ENCODE results near the gene MZT2B.
"Not testable (repeated sequence)": the region's sequence is repeated elsewhere in the genome, so short reads cannot be mapped to it uniquely, and the experiment has no call there.

Gene MZT2B

DNA sequence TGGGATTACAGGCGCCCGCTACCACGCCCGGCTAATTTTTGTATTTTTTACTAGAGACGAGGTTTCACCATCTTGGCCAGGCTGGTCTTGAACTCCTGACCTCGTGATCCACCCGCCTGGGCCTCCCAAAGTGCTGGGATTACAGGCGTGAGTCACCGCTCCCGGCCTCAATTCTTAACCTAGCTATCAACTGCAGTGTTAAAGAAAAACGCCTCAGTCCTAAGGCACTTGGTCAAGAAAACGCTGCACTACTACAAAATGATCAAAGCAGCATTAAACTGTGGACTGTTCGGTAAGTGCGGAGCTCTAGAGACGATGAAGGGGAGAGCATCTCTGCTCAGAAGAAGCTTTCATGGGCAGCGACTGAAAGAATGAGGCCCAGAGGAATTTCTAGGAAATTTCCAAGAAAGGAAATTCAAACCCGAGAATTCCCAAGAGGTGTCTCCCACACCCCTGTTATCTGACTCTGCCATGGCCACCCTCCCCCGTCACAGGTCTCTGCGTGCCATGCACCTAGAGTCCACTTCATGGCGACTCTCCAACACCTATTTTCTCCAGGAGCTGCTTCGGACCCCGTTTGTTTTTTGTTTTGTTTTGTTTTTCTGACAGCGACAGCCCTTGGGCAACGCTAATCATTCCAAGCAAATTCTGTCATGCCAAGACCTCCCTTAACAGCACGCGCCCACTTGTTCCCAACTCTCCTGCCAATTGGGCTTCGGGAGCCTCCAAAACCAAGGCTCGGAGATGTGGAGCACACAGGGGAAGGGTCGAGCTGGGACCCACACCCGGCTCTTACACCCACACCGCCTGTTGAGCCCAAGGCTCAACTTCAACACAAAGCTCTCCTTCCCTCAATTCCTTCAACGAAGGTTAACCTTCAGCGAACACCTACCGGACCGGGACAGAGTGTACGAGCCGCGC, 1.4 kb upstream of the MZT2B start:
- DNase-seq (ENCODE audit: low spot score), result not testable (repeated sequence)

DNA sequence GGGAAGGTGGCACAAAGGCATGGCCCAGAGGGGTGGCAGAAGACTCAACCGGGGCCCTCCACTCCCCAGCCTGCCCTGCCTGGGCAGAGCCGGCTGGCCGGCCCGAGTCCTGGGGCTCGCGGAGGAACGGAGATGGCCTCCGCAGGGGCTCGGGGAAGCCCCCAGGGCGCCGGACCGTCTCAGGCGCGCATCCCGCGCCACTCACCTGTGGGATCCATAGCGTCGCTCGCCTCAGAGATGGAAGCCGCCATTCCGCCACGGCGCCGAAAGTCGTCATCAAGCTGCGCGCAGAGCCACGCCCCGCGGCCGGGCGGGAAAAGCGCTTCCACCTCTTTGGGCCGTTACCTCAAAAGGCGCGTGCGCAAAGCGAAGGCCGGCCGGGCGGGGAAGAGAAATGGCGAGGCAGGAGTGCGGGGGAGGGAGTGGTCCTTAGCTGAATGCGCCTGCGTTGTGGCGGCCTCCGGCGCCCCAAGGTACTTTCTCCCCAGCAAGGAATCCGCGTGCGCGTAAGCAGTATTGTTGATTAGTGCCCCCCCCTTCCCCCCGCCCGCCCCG, 660 bp upstream of the MZT2B start, which contains the start of gene SMPD4:
SMPD4 (minus strand) TSS at position 278 of the 555 bp plus-strand sequence. CDS start 5,010 bp downstream, outside the sequence.
- DNase-seq (ENCODE audit: low spot score), result peak; percentile 92

DNA sequence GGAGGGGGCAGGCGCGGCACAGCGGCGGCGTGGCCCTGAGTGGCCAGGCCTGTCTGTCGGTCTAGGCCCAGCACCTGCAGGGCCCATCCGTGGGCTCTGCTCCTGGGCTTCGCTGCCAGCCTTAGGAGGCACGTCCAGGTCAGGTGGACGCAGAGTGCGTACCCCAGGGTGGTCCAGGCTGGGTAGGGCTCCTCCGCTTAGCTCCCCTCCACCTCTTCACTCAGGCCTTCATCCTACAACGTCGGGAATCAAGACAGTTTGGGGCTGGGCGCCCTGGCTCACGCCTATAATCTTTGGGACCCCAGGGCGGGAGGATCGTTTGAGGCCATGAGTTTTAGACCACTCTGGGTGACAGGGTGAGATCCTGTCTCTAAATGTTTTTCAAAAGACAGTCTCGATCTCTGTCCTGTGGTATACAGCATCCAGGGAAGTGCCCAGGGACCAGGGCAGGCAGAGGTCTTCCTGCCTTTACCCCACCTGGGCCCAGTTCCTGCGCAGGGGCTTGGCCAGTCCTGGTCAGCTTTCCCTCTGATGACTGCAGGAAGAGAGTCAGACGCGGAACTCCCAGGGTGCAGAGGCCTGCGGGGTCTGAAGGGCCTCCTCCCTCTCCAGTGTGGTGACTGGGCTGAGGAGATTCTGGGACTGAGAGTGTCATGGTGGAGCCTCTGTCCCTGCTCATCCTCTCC, 907 bp downstream of the MZT2B start:
- DNase-seq (ENCODE audit: low spot score), result not testable (repeated sequence)

DNA sequence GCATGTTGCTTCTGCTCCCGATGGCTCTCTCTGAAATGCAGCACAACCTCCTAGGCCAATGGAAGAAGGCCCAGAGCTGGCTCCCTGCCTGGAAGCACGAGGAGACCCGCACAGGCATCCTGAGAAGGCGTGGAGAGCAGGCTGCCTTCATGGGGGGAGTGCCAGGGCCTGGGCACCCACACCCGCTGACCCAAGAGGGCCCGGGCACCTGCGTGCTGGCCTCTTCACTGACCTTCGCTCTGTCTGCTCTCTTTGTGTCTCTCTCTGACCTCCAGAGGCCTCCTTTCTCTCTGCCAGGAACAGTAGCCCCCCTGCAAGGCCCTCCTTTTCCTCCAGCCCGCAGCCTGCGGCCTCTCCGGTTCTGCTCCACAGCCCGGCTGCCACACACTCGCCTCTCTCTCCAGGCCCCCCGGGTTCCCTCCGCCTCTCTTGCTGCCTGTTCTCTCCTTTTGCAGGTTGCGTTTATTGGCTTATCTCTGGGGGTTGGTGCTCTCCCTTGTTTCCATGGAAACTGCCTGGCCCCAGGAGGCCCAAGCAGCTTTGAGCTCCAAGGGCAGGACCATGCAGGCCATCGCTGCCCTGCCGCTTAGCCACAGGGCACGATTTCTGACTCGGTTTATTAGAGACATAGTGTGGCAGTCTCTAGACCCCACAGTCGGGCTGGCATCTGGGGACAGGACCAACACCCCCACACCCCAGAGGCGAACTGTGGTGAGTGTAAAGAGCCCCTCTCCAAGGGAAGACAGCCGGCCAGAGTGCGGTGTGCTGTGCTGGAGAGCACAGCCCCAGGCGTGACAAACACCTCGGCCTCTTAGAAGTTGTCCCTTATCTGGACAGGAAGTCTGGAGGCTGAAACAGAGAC, 1.7 kb downstream of the MZT2B start:
- no peak for DNase-seq (ENCODE audit: low spot score)

DNA sequence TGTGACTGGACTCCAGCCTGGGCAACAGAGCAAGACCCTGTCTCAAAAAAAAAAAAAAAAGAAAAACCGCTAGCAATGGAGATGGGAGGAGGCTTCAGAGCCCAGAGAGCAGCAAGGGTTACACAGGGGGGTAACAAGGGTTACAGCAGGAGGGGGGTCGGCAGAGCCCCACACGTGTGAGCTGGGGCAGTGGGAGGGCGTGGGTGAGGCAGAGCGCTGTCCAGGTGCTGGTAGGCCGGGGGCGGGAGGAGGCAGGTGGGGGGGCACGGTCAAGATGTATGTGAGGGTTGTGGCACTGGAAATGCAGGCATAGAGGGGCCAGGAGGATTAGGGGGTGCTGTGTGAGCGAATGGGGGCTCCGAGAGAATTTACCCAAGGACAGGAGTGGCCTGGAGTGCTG, 3.4 kb downstream of the MZT2B start:
- DNase-seq (ENCODE audit: low spot score), result no peak

DNA sequence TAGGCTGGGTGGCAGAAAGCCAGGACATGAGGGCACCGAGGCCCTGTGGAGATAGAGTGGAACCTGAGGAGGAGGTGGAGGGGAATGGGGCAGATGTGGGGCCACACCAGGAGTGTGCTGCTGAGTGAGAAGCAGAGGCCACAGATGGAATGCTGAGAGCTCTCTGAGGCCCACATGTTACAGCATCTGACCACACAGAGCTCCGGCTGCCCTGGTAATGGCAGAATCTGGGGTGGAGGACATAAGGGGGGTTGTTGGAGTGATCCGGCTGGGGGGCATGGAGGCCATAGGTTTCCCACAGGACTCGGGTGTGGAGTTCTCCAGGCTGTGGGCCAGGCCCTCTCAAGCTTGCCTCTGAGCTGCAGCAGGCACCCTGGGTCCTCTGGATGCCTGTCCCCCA, 3.8 kb downstream of the MZT2B start:
- DNase-seq (ENCODE audit: low spot score), result no peak

DNA sequence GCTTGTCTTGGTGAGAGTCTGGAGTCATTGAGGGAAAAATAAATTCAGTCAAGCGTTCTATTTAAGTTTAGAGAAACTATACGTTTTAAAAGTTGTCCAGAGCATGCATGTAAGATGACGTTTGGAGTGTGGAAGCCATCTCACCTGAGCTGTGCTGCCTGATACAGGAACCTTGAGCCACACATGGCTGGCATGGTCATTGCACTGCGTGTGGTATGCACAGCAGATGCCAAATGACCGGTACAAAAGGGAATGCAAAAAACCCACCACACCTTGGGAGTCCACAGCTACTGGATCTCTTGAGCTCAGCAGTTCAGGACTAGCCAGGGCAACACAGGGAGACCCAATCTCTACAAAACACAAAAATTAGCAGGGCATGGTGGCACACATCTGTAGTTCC, 4.3 kb downstream of the MZT2B start:
- no peak for DNase-seq (ENCODE audit: low spot score)

DNA sequence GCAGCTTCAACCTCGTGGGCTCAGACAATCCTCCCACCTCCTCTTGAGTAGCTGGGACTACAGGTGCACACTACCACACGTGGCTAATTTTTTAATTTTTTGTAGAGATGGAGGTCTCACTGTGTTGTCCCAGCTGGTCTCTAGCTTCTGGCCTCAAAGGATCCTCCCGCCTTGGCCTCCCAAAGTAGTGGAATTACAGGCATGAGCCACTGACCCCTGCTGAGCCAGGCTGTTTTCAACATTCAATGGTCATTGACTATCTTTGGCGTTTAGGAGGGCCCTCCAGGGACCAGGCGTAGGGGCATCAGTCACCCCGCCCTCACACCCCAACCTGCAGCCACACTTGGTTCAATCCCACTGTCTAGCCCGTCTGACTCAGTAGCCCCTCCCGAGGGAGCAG, 5.2 kb downstream of the MZT2B start:
- no peak for DNase-seq (ENCODE audit: low spot score)

DNA sequence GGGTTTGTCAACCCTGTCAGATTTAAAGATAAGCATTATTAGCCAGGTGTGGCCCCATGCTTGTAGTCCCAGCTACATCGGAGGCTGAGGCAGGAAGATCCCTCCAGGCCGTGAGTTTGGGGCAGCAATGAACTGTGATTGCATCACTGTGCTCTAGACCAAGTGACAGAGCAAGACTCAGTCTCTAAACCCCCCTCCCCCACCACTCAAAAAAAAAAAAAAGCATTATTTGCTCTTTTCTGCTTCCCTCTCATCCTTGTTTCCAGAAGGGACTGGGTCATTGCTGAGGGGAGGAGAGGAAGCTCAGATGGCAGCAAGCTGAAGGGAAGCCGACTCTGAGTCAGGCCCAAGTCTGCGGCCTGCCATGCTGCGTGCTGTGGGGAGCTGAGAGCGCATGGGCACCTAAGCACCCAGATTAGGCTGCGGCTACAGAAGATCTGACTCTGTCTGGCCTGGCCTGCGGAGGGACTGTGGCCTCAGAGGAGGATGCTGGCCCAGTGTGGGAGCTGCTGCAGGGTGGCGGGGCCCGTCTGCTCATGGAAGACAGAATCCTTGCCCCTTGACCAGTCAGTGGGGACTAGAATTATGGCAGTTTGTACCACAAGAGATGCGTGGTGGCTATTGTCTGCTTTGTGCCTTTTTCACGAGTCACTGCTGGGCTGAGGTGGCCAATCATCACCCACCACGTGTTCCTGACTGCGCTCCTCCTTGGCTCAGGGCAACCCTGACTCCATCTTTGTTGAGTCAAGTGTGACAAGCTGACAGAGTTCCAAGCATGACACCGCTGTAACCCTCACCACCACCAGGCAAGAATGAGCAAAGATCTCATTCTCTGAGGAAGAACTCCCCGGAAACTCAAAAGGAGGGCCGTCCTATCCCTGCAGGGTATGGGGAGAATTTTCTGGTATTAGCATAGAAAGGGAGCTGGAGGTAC, 6.1 kb downstream of the MZT2B start:
- not testable (repeated sequence) for DNase-seq (ENCODE audit: low spot score)

DNA sequence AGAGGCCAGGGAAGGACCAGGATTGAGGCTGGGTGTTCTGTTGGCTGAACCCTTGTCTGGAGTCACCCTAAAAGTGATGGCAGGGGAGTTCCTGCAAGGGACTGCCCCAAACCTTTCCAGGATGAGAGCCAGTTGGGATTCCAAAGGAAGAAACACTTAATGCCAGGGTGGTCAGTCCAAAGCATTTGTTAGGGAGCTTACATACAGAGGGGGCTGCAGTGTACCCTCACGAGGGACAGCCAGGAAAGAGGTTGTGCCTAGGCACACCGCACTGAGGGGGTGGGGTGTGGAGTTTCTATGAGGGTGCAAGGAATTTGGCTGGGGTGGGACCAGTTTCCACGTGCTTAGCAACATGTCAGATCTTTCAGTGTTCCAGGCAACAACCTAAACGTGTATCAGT, 6.9 kb downstream of the MZT2B start:
- DNase-seq (ENCODE audit: low spot score), result not testable (repeated sequence)

DNA sequence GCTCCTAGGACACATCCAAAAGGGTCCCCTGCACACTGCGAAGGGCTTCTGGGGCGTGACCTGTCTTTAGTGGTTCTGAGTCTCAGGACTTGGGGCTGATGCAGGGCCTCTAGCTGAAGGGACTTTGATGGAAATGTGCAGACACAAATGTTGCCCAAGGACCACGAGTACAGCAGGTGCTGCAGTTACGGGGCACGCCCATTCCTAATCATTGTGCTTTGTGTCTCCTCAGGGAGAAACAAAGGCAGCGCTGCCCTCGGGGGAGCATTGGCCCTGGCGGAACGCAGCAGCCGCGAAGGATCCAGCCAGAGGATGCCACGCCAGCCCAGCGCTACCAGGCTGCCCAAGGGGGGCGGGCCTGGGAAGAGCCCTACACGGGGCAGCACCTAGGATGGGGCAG, 8.2 kb downstream of the MZT2B start:
- no peak for DNase-seq (ENCODE audit: low spot score)

DNA sequence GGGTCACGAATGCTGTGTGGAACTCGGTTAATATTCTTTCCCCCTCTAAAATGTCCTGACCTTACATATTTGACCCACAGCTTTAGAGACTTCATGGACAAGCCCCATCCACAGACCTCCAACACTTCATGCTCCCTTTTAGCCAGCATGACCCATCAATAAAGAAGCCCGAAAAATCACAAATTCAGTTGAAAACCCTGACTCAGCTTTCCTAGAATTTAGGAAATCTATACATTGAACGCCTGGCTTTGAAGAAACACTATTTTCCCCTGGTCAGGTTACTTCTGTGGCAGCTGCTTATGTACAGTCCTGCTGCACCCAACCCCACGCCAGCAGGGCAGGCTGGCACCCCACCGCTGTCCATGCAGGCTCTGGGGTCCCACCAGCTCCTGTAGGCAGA, 9.3 kb downstream of the MZT2B start:
- DNase-seq (ENCODE audit: low spot score), result not testable (repeated sequence)

DNA sequence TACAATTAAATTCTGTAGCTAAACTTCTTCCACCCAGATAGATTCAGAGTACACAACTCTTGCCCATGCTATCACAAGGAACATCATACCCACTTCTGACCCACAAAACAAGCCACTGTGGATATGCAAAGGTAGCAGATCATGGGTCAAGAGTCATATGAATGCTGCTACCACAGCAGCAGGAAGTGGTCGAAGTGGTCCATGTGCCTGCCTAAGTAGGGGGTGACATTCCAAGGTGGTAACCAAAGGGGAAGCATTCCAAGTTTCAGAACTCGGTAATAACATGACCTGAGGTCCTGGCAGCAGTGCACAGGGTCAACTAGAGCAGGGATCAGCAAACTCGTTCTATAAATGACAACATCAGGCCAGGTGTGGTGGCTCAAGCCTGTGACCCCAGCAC, 10.4 kb downstream of the MZT2B start:
- DNase-seq (ENCODE audit: low spot score), result not testable (repeated sequence)

DNA sequence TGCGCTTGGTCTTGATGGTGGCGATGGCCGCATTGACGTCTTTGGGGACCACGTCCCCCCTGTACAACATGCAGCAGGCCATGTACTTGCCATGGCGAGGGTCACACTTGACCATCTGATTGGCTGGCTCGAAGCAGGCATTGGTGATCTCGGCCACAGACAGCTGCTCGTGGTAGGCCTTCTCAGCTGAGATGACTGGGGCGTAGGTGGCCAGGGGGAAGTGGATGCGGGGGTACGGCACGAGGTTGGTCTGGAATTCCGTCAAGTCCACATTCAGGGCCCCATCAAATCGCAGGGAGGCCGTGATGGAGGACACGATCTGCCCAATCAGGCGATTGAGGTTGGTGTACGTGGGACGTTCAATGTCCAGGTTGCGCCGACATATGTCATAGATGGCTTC, 11.8 kb downstream of the MZT2B start:
- not testable (repeated sequence) for DNase-seq (ENCODE audit: low spot score)

DNA sequence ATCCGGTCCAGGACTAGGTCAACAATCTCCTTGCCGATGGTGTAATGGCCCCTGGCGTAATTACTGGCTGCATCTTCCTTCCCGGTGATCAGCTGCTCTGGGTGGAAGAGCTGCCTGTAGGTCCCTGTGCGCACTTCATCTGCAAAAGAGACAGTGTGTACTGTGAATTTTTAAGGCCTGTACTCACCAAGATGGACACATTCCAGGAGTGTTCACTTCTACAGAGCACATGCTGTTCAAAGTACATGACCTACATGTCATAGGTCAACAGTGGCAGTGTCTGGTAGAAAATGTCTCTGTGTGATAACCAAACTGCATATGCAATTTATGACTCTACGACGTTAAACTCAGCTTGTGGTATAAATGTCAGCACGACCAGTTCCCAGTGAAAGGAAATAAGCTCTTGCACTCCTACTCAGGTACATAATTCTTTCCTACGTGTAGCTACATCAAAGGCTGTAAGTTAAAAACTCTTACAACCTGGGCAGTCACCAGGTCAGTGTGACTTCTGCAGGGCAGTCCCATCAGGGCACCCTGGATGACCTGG, 13.1 kb downstream of the MZT2B start:
- not testable (repeated sequence) for DNase-seq (ENCODE audit: low spot score)

DNA sequence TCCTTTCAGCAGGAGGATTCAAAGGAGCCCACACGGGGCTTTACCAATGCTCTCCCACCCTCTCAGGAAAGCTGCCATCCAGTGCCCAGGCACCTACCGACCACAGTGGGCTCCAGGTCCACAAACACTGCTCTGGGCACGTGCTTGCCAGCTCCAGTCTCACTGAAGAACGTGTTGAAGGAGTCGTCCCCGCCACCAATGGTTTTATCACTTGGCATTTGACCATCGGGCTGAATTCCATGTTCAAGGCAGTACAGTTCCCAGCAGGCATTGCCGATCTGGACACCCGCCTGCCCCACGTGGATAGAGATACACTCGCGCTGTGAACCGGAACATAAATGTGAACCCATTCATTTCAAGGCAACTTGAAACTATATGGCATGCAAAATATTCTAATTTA, 14.0 kb downstream of the MZT2B start:
- DNase-seq (ENCODE audit: low spot score), result not testable (repeated sequence)

DNA sequence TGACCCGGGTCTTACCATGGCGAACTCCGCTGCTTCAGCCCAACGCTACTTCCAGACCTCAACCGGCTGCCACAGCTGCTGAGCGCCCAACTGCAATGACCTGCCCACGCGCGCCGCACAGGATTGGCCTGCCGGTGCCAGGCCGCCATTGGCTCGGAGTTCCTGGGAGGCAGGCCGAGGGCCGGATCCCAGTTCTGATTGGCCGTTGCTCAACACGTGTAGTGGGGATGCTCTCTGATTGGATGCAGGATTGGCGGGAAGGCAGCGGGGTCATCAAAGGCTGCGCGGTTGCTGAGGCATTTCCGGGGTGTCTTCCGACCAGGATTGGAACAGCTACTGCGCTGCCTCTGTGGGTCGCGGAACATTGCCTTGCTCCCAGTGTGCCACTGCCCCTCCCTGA, 16.3 kb downstream of the MZT2B start, which contains the start of gene TUBA3E:
TUBA3E (minus strand) TSS at position 97 of the 400 bp plus-strand sequence; CDS start at position 18, 79 bp downstream.
- DNase-seq (ENCODE audit: low spot score), result no peak

DNA sequence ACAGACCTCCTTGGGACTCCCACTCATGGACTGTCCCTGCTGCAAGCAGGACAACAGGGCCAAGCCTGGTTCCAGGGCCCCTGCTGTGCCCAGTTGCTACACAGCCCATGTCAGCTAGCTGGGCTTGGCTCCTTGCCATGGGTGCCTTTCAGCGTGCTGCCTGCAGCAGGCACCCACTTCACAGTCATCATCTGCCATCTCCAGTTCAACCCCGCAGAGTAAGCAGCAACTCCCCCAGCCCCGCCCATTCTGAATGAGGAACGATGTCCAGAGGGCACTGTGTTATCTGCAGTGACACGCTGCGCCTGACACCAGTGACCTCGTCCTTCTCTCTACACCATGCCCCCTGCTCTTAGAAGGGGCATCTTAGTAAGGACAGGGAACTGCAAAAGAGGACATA, 20.5 kb downstream of the MZT2B start:
- DNase-seq (ENCODE audit: low spot score), result not testable (repeated sequence)

DNA sequence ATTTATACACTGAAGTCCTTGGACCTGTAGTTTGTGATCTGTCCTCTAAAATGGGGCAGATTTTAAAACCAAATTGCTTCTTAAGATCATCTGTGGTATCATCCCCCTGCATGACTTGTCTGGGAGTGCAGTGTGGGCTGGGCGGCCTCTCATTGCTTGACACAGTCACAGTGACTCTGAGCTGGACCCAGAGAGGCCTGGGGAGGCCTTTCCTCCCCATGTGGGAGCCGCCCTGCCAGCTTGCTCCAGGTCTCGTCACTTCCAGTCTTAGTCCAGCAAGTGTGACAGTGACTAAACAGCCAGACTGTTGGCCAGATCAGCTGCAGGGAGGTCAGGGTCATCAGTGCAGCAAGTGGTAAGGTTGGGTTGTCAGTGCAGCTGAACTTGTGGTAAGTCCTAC, 21.1 kb downstream of the MZT2B start:
- not testable (repeated sequence) for DNase-seq (ENCODE audit: low spot score)

DNA sequence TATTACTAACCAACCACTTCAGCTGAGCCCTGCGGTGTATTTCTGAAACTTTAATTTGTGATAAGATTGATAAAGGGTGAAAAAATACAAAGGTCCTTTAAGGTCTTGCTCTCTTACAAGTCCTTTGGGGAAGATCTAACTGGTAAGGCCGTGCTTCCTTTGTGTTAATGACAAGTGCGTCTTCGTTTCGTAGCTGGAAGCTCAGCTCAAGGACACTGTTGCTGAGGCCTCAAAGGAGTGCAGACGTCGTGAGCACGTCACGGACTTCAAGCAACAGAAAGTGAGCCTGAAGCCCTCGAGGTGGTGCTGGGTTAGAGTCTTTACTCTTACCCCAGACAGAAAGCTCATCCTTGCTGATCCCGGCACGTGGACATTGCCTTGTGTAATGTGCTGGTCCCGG, 25.0 kb downstream of the MZT2B start:
- not testable (repeated sequence) for DNase-seq (ENCODE audit: low spot score)

All from hepatic stellate cell (primary cell).